ENCODE data around the gene SCRT2. TPM values are rescaled to one million over a fixed set of nuclear protein-coding genes. Genes with fewer than 3 reads are reported as not detected.

Gene SCRT2
- total and polyA plus RNA-seq, 2 experiments from 2014 or later = not detected

DNA sequence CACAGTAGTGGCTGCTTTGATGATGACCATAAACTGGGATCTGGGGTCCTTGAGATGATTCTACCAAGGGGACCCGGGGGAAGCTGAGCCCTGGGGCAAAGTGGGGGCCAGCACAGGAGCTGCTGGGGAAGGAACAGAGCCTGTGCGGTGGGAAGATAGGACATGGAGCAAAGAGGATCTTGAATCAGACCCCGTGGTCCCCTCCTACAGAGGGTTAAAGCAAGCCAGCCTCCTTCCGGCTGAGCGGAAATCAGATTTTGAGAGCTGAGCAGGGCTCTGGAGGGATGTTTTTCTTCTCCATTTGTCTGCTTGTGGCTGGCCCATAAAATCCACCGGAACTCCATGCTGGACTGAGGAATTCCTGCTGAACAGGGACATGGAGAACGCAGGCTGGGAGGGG lies 55.4 kb downstream of the SCRT2 start:
- in situ Hi-C loops (cut with MboI) = no loop called here
- DNase-seq = no peak
- Histone ChIP-seq H3K4me2 (ENCODE audit: unreplicated experiment) (no peak overlapping the region), H3K9me2 (ENCODE audit: insufficient read depth) (no peaks in the 10 kb centered on the region), H3K27me3 (replicated peaks; ENCODE audit: insufficient read depth) (peaks cover 29% of the 10 kb centered on the region), H3K4me3 (no peak overlapping the region), H3F3A (ENCODE audit: insufficient read depth) (no peaks in the 10 kb centered on the region), H3K79me2 (ENCODE audit: insufficient read depth) (no peaks in the 10 kb centered on the region), H3K9me3 (ENCODE audit: low read depth) (no peaks in the 10 kb centered on the region), H3K36me3 (ENCODE audit: low read depth) (no peaks in the 10 kb centered on the region), H2AFZ (no peak overlapping the region), H3K9ac (no peak overlapping the region), H3K4me1 (ENCODE audit: insufficient read depth) (peaks cover 7% of the 10 kb centered on the region; the same call in 1 of the 2 replicates), H4K20me1 (ENCODE audit: insufficient read depth) (no peaks in the 10 kb centered on the region), H3K27ac (no peak overlapping the region)
- WGBS, 2 experiments (ENCODE audit: low coverage in 1 of 2, low lambda C conversion rate in 2 of 2, missing lambda C conversion rate in 2 of 2) = 24 to 25% methylated on average over 7 of the region's 7 CpGs
- TF ChIP-seq EZH2phosphoT487 (IDR thresholded peaks at IDR 0.05; ENCODE audit: insufficient read depth, low read depth) (no peak), EZH2 (IDR thresholded peaks at IDR 0.05; ENCODE audit: insufficient read depth, poor library complexity, severe bottlenecking) (no peak)

DNA sequence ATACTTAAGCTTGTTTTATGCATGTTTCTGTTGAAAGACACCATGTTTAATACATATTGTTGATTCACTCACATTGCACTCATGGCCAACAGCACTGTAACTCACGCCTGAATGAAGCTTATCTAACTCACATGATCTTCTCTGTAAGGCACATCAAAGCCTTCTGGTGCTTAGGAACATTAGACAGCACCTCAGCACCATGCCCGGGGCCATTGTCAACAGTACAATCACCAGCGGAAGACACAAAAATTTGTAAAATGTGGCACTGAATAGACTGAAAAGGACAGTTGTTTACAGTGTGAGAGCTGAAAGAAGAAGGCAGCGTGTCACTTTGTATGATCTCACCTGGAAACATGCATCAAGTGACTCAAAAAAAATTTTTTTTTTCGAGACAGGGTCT lies 56.6 kb downstream of the SCRT2 start:
- H3K27me3 ChIP-seq (replicated peaks; ENCODE audit: insufficient read depth) = peaks cover 21% of the 10 kb centered on the region
- H3K4me2 ChIP-seq (ENCODE audit: unreplicated experiment) = no peak overlapping the region
- H3K27ac ChIP-seq = no peak overlapping the region
- no peaks in the 10 kb centered on the region for H3F3A ChIP-seq (ENCODE audit: insufficient read depth)
- no peak overlapping the region for H3K9ac ChIP-seq
- H3K4me1 ChIP-seq (ENCODE audit: insufficient read depth) = peaks cover 7% of the 10 kb centered on the region; the same call in 1 of the 2 replicates
- no peaks in the 10 kb centered on the region for H3K9me2 ChIP-seq (ENCODE audit: insufficient read depth)
- H2AFZ ChIP-seq = no peak overlapping the region
- H3K4me3 ChIP-seq = no peak overlapping the region
- no peaks in the 10 kb centered on the region for H3K79me2 ChIP-seq (ENCODE audit: insufficient read depth)
- no peaks in the 10 kb centered on the region for H3K9me3 ChIP-seq (ENCODE audit: low read depth)
- TF ChIP-seq EZH2phosphoT487 (IDR thresholded peaks at IDR 0.05; ENCODE audit: insufficient read depth, low read depth) = no peak
- no peak for TF ChIP-seq EZH2 (IDR thresholded peaks at IDR 0.05; ENCODE audit: insufficient read depth, poor library complexity, severe bottlenecking)
- DNase-seq = no peak
- in situ Hi-C loops (cut with MboI) = no loop called here
- no peaks in the 10 kb centered on the region for H4K20me1 ChIP-seq (ENCODE audit: insufficient read depth)
- WGBS, 2 experiments (ENCODE audit: low coverage in 1 of 2, low lambda C conversion rate in 2 of 2, missing lambda C conversion rate in 2 of 2) = 49 to 54% methylated on average over 5 of the region's 5 CpGs
- H3K36me3 ChIP-seq (ENCODE audit: low read depth) = no peaks in the 10 kb centered on the region

DNA sequence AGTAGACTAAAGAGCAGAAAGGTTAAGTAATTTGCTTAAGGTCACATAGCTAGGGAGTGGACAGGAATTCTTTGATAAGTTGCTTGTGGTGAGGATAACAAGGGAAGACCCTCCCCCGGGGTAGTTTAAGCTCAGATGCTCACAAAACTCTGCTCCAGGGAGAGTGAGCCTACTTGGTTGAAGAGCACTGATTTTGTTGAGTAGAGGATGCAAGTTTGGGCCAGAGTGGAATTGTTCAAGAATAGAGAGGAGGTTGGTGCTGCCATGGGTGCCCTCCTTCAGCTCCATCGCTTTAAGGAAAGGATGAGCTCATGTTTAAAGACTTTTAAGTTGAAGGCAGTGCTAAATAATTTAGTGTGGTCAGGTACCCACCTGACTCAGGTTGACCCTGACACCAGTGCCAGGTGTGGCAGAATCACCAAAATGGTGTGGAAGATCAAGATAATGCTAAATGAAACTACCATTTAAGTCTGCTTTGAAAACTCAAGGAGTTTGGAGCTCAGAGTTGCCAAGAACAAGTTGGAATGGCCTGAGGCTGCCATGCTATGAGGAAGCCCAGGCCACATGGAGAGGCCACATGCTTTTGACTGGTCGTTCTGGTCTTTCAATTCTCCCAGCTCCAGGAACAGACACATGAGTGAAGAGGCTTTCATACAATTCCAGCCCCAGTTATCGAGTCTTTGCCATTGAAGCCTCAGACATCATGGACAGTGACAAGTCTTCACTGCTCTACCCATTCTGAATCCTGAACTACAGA lies 57.5 kb downstream of the SCRT2 start:
- H4K20me1 ChIP-seq (ENCODE audit: insufficient read depth) = no peaks in the 10 kb centered on the region
- H3K9me2 ChIP-seq (ENCODE audit: insufficient read depth) = no peaks in the 10 kb centered on the region
- in situ Hi-C loops (cut with MboI) = no loop called here
- no peaks in the 10 kb centered on the region for H3K36me3 ChIP-seq (ENCODE audit: low read depth)
- H3K27ac ChIP-seq = no peak overlapping the region
- no peaks in the 10 kb centered on the region for H3K9me3 ChIP-seq (ENCODE audit: low read depth)
- TF ChIP-seq EZH2phosphoT487 (IDR thresholded peaks at IDR 0.05; ENCODE audit: insufficient read depth, low read depth) = no peak
- H3K27me3 ChIP-seq (replicated peaks; ENCODE audit: insufficient read depth) = peaks cover 23% of the 10 kb centered on the region
- WGBS, 2 experiments (ENCODE audit: low coverage in 1 of 2, low lambda C conversion rate in 2 of 2, missing lambda C conversion rate in 2 of 2) = 36 to 44% methylated on average over 4 of the region's 4 CpGs
- no peak overlapping the region for H2AFZ ChIP-seq
- DNase-seq = no peak
- no peak overlapping the region for H3K9ac ChIP-seq
- no peak overlapping the region for H3K4me2 ChIP-seq (ENCODE audit: unreplicated experiment)
- H3F3A ChIP-seq (ENCODE audit: insufficient read depth) = no peaks in the 10 kb centered on the region
- peaks cover 7% of the 10 kb centered on the region; the same call in 1 of the 2 replicates for H3K4me1 ChIP-seq (ENCODE audit: insufficient read depth)
- H3K4me3 ChIP-seq = no peak overlapping the region
- H3K79me2 ChIP-seq (ENCODE audit: insufficient read depth) = no peaks in the 10 kb centered on the region

DNA sequence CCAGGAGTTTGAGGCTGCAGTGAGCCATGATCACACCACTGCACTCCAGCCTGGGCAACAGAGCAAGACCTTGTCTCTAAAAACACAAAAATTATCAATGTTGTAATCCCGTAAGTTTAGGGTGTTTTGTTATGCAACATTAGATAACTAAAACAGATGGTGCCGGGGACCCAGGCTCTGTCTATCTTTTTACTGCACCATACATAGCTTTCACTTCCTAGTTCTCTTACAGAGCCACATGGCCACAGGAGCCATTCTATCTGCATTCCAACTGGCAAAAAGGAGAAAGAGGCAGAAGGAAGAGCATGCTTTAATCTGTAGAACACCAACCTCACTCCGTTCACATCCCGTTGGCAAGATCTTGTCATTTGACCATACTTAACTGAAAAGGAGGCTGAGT lies 60.1 kb downstream of the SCRT2 start:
- H3F3A ChIP-seq (ENCODE audit: insufficient read depth) = no peaks in the 10 kb centered on the region
- no peaks in the 10 kb centered on the region for H3K9me2 ChIP-seq (ENCODE audit: insufficient read depth)
- no peaks in the 10 kb centered on the region for H3K79me2 ChIP-seq (ENCODE audit: insufficient read depth)
- WGBS, 2 experiments (ENCODE audit: low coverage in 1 of 2, low lambda C conversion rate in 2 of 2, missing lambda C conversion rate in 2 of 2) = 80 to 85% methylated on average over 4 of the region's 4 CpGs
- no peak for DNase-seq
- no peaks in the 10 kb centered on the region for H3K36me3 ChIP-seq (ENCODE audit: low read depth)
- H3K4me1 ChIP-seq (ENCODE audit: insufficient read depth) = no peaks in the 10 kb centered on the region
- H4K20me1 ChIP-seq (ENCODE audit: insufficient read depth) = no peaks in the 10 kb centered on the region
- H2AFZ ChIP-seq = no peak overlapping the region
- no peak for TF ChIP-seq EZH2 (IDR thresholded peaks at IDR 0.05; ENCODE audit: insufficient read depth, poor library complexity, severe bottlenecking)
- TF ChIP-seq EZH2phosphoT487 (IDR thresholded peaks at IDR 0.05; ENCODE audit: insufficient read depth, low read depth) = no peak
- no peaks in the 10 kb centered on the region for H3K9me3 ChIP-seq (ENCODE audit: low read depth)
- H3K9ac ChIP-seq = no peak overlapping the region
- H3K4me2 ChIP-seq (ENCODE audit: unreplicated experiment) = no peak overlapping the region
- in situ Hi-C loops (cut with MboI) = no loop called here
- H3K4me3 ChIP-seq = no peak overlapping the region
- H3K27ac ChIP-seq = no peak overlapping the region
- H3K27me3 ChIP-seq (replicated peaks; ENCODE audit: insufficient read depth) = peaks cover 46% of the 10 kb centered on the region

All from GM23248 (cell line).